ENCODE measurements around the gene USP12. TPM values are rescaled to one million over a fixed set of nuclear protein-coding genes. Genes with fewer than 3 reads are reported as not detected.
A peak's percentile ranks its signal among the peaks of the same experiment; 100 is the strongest.

The USP12 gene
- total RNA-seq, 6 donors from 2014 or later: 11.9 to 78.8 (median 30.5) TPM

DNA sequence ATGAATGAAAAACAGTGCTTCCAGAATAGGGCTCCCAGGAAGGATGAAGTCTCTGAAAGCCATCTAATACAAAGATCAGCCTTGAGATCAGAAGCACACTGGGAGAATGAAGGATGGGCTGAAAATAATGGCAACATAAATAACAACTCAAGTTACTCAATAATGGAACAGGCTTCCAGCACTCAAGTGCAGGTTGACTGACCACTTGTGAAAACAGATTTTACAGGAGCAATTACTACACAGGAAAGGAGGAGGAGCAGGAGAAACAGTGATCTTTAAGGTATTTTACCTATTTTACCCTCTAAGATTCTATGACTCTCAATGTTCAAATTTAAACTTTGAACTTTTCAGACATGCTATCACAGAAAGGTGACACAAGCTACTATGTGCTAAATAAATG, 106.0 kb downstream of the USP12 start:
- Histone ChIP-seq H3K27ac (no peak overlapping the region), H3K27me3 (no peaks in the 10 kb centered on the region), H3K9me3 (peaks cover 0 to 3% (median 0%) of the 10 kb centered on the region in 4 donors), H3K4me1 (peaks cover 0 to 9% (median 4%) of the 10 kb centered on the region in 4 donors), H3K4me3 (no peak overlapping the region), H3K36me3 (peaks cover 0 to 31% (median 3%) of the 10 kb centered on the region in 4 donors)
- TF ChIP-seq, protein P1, sequence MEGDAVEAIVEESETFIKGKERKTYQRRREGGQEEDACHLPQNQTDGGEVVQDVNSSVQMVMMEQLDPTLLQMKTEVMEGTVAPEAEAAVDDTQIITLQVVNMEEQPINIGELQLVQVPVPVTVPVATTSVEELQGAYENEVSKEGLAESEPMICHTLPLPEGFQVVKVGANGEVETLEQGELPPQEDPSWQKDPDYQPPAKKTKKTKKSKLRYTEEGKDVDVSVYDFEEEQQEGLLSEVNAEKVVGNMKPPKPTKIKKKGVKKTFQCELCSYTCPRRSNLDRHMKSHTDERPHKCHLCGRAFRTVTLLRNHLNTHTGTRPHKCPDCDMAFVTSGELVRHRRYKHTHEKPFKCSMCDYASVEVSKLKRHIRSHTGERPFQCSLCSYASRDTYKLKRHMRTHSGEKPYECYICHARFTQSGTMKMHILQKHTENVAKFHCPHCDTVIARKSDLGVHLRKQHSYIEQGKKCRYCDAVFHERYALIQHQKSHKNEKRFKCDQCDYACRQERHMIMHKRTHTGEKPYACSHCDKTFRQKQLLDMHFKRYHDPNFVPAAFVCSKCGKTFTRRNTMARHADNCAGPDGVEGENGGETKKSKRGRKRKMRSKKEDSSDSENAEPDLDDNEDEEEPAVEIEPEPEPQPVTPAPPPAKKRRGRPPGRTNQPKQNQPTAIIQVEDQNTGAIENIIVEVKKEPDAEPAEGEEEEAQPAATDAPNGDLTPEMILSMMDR (IDR thresholded peaks at IDR 0.05): no peak
- TF ChIP-seq POLR2A (IDR thresholded peaks at IDR 0.05): no peak
- DNase-seq (no peak), ATAC-seq (ENCODE audit: low FRiP score in 2 of 2) (no peak)

DNA sequence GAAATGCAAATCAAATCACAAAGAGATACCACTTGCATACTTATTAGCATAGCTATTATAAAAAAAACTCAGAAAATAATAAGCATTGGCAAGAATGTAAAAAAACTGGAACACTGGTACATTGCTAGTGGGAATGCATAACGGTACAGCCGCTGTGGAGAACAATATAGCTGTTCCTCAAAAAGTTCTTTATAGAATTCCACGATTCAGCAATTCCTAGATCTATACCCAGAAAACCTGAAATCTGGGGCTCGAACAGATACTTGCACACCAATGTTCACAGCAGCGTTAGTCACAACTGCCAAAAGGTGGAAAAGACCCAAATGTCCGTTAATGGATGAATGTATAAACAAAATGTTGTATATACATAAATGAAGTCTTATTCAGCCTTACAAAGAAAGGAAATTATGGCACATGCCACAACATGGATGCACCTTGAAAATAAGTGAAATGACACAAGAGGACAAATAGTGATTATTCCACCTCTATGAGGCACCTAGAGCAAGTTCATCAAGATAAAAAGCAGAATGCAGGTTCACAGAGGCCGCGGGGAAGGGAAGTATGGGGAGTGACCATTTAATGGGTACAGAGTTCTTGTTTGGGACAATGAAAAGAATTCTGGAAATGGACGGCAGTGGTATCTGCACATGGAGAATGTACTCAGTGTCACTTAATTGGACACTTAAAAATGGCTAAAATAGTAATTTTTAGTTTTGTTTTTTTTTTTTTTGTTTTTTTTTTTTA, 107.2 kb downstream of the USP12 start:
- H3K4me3 ChIP-seq: no peak overlapping the region
- TF ChIP-seq, protein P1 (IDR thresholded peaks at IDR 0.05): no peak
- TF ChIP-seq EP300 (IDR thresholded peaks at IDR 0.05): no peak
- TF ChIP-seq POLR2A (IDR thresholded peaks at IDR 0.05): no peak
- TF ChIP-seq POLR2AphosphoS5 (IDR thresholded peaks at IDR 0.05): no peak
- H3K9me3 ChIP-seq: peaks cover 0 to 3% (median 0%) of the 10 kb centered on the region in 4 donors
- H3K27ac ChIP-seq: no peak overlapping the region
- DNase-seq: no peak
- ATAC-seq (ENCODE audit: low FRiP score in 2 of 2): no peak
- WGBS, 2 donors: 80 to 83% methylated on average over 9 of the region's 9 CpGs
- peaks cover 0 to 21% (median 3%) of the 10 kb centered on the region in 4 donors for H3K36me3 ChIP-seq
- H3K27me3 ChIP-seq: no peaks in the 10 kb centered on the region
- H3K4me1 ChIP-seq: peaks cover 0 to 9% (median 4%) of the 10 kb centered on the region in 4 donors

DNA sequence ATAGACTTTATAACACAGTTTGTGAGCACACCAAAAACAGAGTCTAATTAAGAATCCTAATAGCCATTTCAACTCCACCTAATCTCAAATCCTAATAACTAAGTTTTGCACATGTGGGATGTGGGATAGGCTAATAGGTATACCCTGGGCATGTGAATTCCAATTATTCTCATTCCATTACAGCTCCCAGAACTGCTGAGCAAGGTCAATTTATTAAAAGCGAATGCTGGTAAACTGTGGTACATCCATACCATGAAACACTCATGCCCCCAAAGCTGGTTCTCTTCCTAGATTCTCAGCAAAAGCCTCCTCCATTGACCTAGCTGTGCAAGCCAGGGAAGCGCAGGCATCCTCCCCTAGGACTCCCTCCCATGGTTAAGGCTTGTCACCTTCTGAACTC, 113.8 kb downstream of the USP12 start:
- no peaks in the 10 kb centered on the region for H3K36me3 ChIP-seq
- TF ChIP-seq, protein P1 (IDR thresholded peaks at IDR 0.05): no peak
- TF ChIP-seq POLR2A (IDR thresholded peaks at IDR 0.05) (no peak), POLR2AphosphoS5 (IDR thresholded peaks at IDR 0.05) (no peak), EP300 (IDR thresholded peaks at IDR 0.05) (no peak)
- H3K9me3 ChIP-seq: no peaks in the 10 kb centered on the region
- no peaks in the 10 kb centered on the region for H3K27me3 ChIP-seq
- no peaks in the 10 kb centered on the region for H3K4me1 ChIP-seq
- ATAC-seq (ENCODE audit: low FRiP score in 2 of 2) (no peak), DNase-seq (no peak)
- 95 to 100% methylated on average over 2 of the region's 2 CpGs for WGBS, 2 donors
- no peak overlapping the region for H3K27ac ChIP-seq
- no peak overlapping the region for H3K4me3 ChIP-seq

DNA sequence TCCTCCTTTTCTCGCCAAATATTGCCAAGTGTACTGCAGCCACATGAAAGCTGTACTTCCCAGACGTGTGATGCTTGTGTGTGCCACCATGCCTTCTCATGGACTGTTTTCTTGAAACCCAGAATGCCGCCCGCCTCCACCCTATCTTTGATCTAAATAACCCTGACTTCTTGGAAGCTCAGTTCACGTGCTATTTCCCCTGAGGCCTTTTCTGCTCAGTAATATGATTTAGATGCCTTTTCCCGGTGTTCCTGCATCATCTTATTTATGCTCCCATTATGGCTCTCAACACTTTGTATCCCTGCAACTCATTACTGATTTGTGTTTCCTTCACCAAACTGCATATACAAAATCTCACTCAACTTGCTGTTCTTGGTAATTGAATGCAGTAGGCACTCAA, 116.1 kb downstream of the USP12 start:
- 76 to 90% methylated on average over 6 of the region's 6 CpGs for WGBS, 2 donors
- H3K9me3 ChIP-seq: no peaks in the 10 kb centered on the region
- no peak for TF ChIP-seq EP300 (IDR thresholded peaks at IDR 0.05)
- TF ChIP-seq POLR2A (IDR thresholded peaks at IDR 0.05): no peak
- no peak for TF ChIP-seq POLR2AphosphoS5 (IDR thresholded peaks at IDR 0.05)
- TF ChIP-seq, protein P1 (IDR thresholded peaks at IDR 0.05): no peak
- DNase-seq (no peak), ATAC-seq (ENCODE audit: low FRiP score in 2 of 2) (no peak)
- no peak overlapping the region for H3K27ac ChIP-seq
- no peak overlapping the region for H3K4me3 ChIP-seq
- no peaks in the 10 kb centered on the region for H3K4me1 ChIP-seq
- no peaks in the 10 kb centered on the region for H3K27me3 ChIP-seq
- H3K36me3 ChIP-seq: no peaks in the 10 kb centered on the region

DNA sequence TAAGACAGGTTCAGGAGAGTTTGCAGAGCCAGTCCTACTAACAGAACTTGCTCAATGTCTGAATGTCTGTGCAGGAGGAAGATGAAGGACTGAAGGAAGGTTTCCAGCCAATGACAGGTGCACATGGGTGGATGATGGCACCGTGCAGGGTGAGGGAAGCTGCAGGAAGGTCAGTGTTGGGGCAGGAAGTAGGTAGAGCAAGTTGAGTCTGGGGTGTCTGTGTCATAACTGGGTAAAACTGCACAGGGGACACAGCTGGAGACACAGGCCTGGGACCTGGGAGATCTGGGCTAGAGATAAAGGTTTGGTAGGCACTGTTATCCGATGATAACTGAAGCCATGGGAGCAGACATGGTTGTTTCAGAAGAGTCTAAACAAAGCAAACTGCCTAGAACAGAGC, 116.9 kb downstream of the USP12 start:
- no peaks in the 10 kb centered on the region for H3K36me3 ChIP-seq
- WGBS, 2 donors: 65 to 74% methylated on average over 2 of the region's 2 CpGs
- H3K4me1 ChIP-seq: no peaks in the 10 kb centered on the region
- no peaks in the 10 kb centered on the region for H3K27me3 ChIP-seq
- TF ChIP-seq POLR2A (IDR thresholded peaks at IDR 0.05): no peak
- TF ChIP-seq EP300 (IDR thresholded peaks at IDR 0.05): no peak
- TF ChIP-seq POLR2AphosphoS5 (IDR thresholded peaks at IDR 0.05): no peak
- TF ChIP-seq, protein P1 (IDR thresholded peaks at IDR 0.05): no peak
- no peaks in the 10 kb centered on the region for H3K9me3 ChIP-seq
- ATAC-seq (ENCODE audit: low FRiP score in 2 of 2): peak in 1 of 2 donors; percentile 28
- H3K27ac ChIP-seq: no peak overlapping the region
- DNase-seq: no peak
- H3K4me3 ChIP-seq: no peak overlapping the region
